GM21737 (cell line): Measurements from ENCODE around the gene SPHK1.

Source experiments
- ATAC-seq: cut with Tn5 transposase; IDR thresholded peaks from one replicate; pipeline ENCODE4 v1.9.1; 2021; ENCODE audit warnings: mild to moderate bottlenecking, moderate library complexity; ENCODE audit not compliant: unreplicated experiment

The SPHK1 gene

GRCh38 chr17:76384987-76385891 lies 830 bp downstream of the SPHK1 start:
- ATAC-seq = no peak

- no peak for ATAC-seq
These were observed 1.7 kb downstream of the SPHK1 start for GRCh38 chr17:76385892-76386786.

- ATAC-seq = no peak
These were observed 2.8 kb downstream of the SPHK1 start for GRCh38 chr17:76386966-76387765.

- ATAC-seq = no peak
These were observed 4.8 kb downstream of the SPHK1 start for GRCh38 chr17:76388966-76389888.

GRCh38 chr17:76390003-76390421 lies 5.6 kb downstream of the SPHK1 start:
- ATAC-seq = no peak

- ATAC-seq = no peak
These were observed 6.8 kb downstream of the SPHK1 start for GRCh38 chr17:76391200-76391715.

GRCh38 chr17:76394166-76394565 lies 9.8 kb downstream of the SPHK1 start:
- ATAC-seq = no peak

- no peak for ATAC-seq
These were observed 11.6 kb downstream of the SPHK1 start for GRCh38 chr17:76395980-76396379.

- no peak for ATAC-seq
These were observed 12.8 kb downstream of the SPHK1 start for GRCh38 chr17:76397184-76397583.

- ATAC-seq = no peak
These were observed 13.5 kb downstream of the SPHK1 start for GRCh38 chr17:76397687-76398522.

- ATAC-seq = no peak
These were observed 14.2 kb downstream of the SPHK1 start for GRCh38 chr17:76398523-76399174.

- no peak for ATAC-seq
These were observed 15.1 kb downstream of the SPHK1 start for GRCh38 chr17:76399175-76400172.

- ATAC-seq = no peak
These were observed 18.3 kb downstream of the SPHK1 start for GRCh38 chr17:76402711-76403110.

GRCh38 chr17:76404256-76404655 lies 19.8 kb downstream of the SPHK1 start:
- no peak for ATAC-seq

GRCh38 chr17:76404976-76405563 lies 20.7 kb downstream of the SPHK1 start:
- ATAC-seq = no peak

- ATAC-seq = no peak
These were observed 21.2 kb downstream of the SPHK1 start for GRCh38 chr17:76405607-76405966.
